ENCODE results near the gene ANAPC2. TPM values are rescaled to one million over a fixed set of nuclear protein-coding genes. Genes with fewer than 3 reads are reported as not detected.

ANAPC2 gene
- total and polyA plus RNA-seq, 9 donors = 8.0 to 61.5 (median 50.6) TPM

- peaks cover 6% of the 10 kb centered on the region for H3K4me1 ChIP-seq (ENCODE audit: insufficient read depth)
- intact Hi-C loops (cut with DNase I) = no loop called here
- H3K4me3 ChIP-seq = no peak overlapping the region
- DNase-seq = no peak
- no peak overlapping the region for H3K27ac ChIP-seq
- 24 to 42% (median 28%) methylated on average over 14 of the region's 14 CpGs for WGBS, 3 donors
- no peaks in the 10 kb centered on the region for H3K36me3 ChIP-seq
- H3K27me3 ChIP-seq = peaks cover 6% of the 10 kb centered on the region
- no peak for TF ChIP-seq EP300 (IDR thresholded peaks at IDR 0.05)
- TF ChIP-seq POLR2A (IDR thresholded peaks at IDR 0.05) = no peak
- no peak for TF ChIP-seq CTCF (IDR thresholded peaks at IDR 0.05)
- no peaks in the 10 kb centered on the region for H3K9me3 ChIP-seq
These were observed 29.0 kb downstream of the ANAPC2 start for GRCh38 chr9:137159105-137160053.

- Histone ChIP-seq H3K36me3 (no peaks in the 10 kb centered on the region), H3K27ac (no peak overlapping the region), H3K27me3 (no peaks in the 10 kb centered on the region), H3K4me1 (ENCODE audit: insufficient read depth) (peaks cover 6% of the 10 kb centered on the region), H3K4me3 (no peak overlapping the region), H3K9me3 (no peaks in the 10 kb centered on the region)
- intact Hi-C loops (cut with DNase I) = no loop called here
- WGBS, 3 donors = 24 to 37% (median 30%) methylated on average over 4 of the region's 4 CpGs
- no peak for DNase-seq
- TF ChIP-seq POLR2A (IDR thresholded peaks at IDR 0.05) = no peak
- TF ChIP-seq EP300 (IDR thresholded peaks at IDR 0.05) = no peak
- TF ChIP-seq CTCF (IDR thresholded peaks at IDR 0.05) = no peak
These were observed 29.7 kb downstream of the ANAPC2 start for GRCh38 chr9:137158625-137159024.

GRCh38 chr9:137157618-137158415, 30.5 kb downstream of the ANAPC2 start:
- no peak for TF ChIP-seq CTCF (IDR thresholded peaks at IDR 0.05)
- TF ChIP-seq POLR2A (IDR thresholded peaks at IDR 0.05) = no peak
- no peak for TF ChIP-seq EP300 (IDR thresholded peaks at IDR 0.05)
- Histone ChIP-seq H3K27me3 (no peaks in the 10 kb centered on the region), H3K9me3 (no peaks in the 10 kb centered on the region), H3K4me1 (ENCODE audit: insufficient read depth) (peaks cover 6% of the 10 kb centered on the region), H3K27ac (no peak overlapping the region), H3K36me3 (no peaks in the 10 kb centered on the region), H3K4me3 (no peak overlapping the region)
- 47 to 52% (median 52%) methylated on average over 19 of the region's 19 CpGs for WGBS, 3 donors
- DNase-seq = no peak
- intact Hi-C loops (cut with DNase I) = no loop called here

- Histone ChIP-seq H3K4me3 (no peak overlapping the region), H3K27ac (no peak overlapping the region), H3K36me3 (no peaks in the 10 kb centered on the region), H3K4me1 (ENCODE audit: insufficient read depth) (peaks cover 4% of the 10 kb centered on the region), H3K9me3 (no peaks in the 10 kb centered on the region), H3K27me3 (no peaks in the 10 kb centered on the region)
- 1 to 2% (median 2%) methylated on average over 51 to 65 of the region's 65 CpGs for WGBS, 3 donors
- intact Hi-C loops (cut with DNase I) = no loop called here
- no peak for TF ChIP-seq POLR2A (IDR thresholded peaks at IDR 0.05)
- TF ChIP-seq CTCF (IDR thresholded peaks at IDR 0.05) = no peak
- TF ChIP-seq EP300 (IDR thresholded peaks at IDR 0.05) = no peak
- no peak for DNase-seq
These were observed 31.6 kb downstream of the ANAPC2 start for GRCh38 chr9:137156567-137157375.

Measured in ovary (tissue), 9 donors.